Activated naive CD4-positive, alpha-beta T cell treated with Interleukin-2 at 50 U/mL for 16 hours (primary cell): ENCODE measurements around the gene NT5C1B.
"Not testable (repeated sequence)": the region's sequence is repeated elsewhere in the genome, so short reads cannot be mapped to it uniquely, and the experiment has no call there.

Experiments
- DNase-seq: peaks from one replicate; pipeline ENCODE4 v3.0.0-alpha.2; 2020

Gene NT5C1B

DNA sequence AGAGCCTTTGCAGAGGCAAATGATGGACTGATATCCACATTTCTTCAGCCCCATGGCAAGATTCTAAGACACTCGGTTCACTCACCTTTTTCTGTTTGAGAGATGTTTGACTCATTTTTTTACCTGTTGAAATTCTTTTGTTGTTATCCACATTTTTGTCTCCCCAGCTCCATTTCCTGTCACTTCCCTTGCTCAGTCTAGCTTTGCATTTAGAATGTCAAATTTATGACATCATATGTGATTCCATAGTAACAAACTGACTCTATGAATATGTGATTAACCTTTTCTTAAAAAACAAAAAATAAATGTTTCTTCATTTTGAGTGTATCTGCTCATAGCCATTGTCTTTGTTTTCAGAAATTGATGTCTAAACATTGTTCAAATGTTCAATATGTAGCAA, at the start of gene NT5C1B:
TSS of gene NT5C1B (minus strand) at position 216 of the 400 bp plus-strand sequence. CDS start at position 115, 101 bp downstream.
- DNase-seq, result no peak

DNA sequence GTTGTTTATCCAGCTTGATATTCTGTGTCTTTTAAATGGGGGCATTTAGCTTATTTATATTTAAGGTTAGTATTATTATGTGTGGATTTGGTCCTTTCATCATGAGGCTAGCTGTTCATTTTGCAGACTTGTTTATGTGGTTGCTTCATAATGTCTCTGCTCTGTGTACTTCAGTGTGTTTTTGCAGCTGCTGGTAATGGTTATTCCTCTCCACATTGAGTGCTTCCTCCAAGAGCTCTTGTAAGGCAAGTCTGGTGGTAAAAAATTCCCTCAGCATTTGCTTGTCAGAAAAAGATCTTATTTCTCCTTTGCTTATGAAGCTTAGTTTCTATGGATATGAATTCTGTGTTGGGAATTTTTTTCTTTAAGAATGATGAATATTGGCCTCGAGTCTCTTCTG, 47.8 kb upstream of the NT5C1B start:
- DNase-seq, result no peak

DNA sequence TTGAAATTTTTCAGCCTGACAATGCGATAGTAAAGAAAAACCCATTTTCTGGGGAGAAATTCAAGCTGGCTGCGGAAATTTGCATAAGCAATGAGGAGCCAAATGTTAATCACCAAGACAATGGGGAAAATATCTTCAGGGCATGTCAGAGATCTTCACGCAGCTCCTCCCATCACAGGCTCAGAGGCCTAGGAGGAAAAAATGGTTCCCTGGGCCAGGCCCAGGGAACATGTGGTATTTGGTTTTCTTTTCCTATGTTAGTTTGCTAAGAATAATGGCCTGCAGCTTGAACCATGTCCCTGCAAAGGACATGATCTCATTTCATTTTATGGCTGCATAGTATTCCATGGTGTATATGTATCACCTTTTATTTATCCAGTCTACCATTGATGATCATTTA, 43.3 kb upstream of the NT5C1B start:
- DNase-seq, result not testable (repeated sequence)

DNA sequence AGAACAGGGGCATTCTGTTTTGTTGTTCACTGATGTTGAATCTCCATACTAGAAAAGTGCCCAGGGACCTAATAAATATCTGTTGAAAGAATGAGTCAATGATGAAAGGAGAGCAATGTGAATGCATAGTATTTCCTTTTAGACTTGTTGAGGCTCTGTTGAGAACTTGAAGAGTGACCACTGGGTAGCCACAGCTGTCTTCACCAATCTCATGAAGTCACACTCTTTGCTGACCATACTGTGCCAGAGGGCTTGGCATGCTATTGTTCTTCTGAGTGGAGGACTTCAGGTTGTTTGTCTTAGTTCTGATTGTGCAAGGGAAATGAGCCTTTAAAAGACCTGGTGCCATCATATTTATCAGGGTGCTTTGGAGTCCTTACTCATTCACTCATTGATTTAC, 41.6 kb upstream of the NT5C1B start:
- no peak for DNase-seq

DNA sequence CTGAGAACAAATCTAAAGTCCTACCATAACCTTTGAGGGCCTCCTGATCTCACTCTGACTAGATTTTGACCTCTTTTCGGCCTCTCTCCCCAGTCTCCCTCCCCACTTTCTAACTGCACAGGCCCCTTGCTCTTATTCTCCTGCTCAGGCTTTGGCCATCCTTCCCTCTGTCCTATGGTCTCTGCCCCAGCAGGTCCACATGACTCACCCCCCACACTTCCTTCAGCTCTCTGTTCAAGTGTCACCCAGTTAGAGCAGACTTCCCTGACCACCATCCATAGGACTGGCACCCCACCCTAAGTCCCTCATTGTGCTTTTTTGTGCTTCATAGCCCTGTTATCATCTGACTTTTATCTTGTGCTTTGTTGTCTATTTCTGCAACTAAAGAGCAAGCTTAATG, 41.2 kb upstream of the NT5C1B start:
- no peak for DNase-seq

DNA sequence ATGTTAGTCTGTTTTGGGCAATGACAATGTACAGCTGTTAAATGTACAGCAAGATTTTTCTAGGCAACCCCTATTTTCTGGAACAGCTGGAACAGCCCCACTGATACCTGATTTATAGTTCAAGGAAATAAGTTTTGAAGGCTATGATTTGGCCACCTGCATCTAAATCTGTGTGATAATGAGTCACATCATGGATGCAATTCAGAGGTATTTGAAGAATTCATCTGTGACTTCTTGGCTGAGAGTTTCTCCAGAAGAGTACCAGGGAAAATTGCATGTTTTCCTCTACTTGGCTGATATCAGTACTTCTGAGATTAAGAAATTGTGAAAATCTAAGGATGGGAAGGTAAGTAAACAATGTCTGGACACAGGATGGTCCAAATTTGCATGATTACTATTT, 40.7 kb upstream of the NT5C1B start:
- no peak for DNase-seq

DNA sequence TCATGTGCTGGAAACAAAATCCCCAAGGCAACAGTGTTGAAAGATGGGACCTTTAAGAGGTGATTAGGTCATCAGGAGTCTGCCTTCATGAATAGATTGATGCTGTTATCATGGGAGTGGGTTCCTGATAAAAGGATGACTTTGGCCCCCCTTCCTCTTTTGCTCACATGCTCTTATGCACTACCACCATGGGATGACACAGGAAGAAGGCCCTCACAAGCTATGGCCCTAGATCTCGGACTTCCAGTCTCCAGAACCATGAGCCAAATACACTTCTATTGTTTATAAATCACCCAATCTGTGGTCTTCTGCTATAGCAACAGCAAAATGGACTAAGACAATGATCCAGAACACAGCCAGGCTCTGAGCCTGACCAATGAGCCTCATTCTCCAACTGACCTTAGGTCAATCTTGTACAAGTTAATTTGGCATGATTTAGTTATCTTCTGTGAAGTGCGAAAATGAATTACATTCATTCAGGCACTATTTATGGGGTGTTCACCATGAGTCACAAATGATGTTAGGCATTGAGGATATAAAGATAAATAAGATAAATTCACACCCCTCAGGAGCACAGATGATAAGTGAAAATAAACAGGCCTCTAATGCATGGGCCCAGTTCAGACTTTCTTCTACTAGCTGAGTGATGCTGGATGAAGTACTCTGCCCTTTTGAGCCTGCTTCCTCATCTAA, 37.7 kb upstream of the NT5C1B start:
- DNase-seq, result no peak

DNA sequence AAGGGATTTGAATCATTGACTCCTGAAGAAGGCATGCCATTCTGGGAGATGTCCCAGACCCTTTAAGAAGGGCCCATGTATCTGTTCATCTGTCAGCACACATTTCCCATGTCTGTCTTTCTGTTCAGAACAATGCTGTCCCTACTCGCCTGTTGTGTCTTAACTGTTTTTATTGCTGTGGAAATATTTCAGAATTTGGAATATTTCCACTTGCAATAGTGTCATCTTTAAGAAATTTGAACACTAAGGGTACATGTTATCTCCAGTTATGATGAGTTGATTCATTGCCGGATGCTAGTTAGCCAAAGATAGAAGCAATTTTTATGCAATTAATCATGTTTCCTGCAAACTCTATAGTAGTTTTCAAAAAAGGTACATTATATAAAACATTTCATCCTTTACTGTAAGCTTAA, 36.9 kb upstream of the NT5C1B start:
- DNase-seq, result no peak

DNA sequence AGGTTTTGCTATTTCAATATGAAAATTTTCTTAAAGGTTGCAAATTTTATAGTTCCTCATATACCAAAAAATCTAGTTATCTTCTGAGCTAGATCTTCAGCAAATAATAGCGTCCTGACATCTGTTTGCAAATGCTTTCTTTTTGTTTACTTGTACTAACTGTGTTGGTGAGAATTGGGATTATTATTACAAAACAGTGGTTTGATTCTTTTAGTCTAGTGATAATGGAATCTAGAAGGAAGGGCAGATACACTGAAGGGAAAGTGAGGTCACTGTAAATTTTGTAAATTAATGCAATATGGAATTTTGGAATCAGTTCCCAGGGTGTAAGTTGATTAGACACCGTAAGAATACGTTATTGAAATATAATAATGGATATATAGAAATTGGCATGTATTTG, 36.2 kb upstream of the NT5C1B start:
- no peak for DNase-seq

DNA sequence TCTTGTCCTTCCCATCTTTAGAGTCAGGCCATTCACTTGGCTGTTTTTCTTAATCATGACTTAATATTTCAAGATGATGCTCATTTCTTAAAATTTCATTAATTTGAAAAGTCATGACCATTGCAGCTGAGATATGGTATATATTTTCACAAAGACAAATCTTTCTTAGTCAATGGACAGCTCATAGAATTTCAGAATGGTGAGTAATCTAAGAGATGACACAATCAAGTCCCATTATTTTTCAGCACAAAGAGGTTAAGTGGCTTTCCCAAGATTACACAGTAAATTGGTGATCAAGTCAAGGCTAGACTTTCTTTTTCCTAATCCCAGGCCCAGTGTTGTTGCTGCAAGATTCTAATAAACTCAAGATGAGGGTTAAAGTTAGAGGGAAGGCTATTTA, 34.4 kb upstream of the NT5C1B start:
- no peak for DNase-seq

DNA sequence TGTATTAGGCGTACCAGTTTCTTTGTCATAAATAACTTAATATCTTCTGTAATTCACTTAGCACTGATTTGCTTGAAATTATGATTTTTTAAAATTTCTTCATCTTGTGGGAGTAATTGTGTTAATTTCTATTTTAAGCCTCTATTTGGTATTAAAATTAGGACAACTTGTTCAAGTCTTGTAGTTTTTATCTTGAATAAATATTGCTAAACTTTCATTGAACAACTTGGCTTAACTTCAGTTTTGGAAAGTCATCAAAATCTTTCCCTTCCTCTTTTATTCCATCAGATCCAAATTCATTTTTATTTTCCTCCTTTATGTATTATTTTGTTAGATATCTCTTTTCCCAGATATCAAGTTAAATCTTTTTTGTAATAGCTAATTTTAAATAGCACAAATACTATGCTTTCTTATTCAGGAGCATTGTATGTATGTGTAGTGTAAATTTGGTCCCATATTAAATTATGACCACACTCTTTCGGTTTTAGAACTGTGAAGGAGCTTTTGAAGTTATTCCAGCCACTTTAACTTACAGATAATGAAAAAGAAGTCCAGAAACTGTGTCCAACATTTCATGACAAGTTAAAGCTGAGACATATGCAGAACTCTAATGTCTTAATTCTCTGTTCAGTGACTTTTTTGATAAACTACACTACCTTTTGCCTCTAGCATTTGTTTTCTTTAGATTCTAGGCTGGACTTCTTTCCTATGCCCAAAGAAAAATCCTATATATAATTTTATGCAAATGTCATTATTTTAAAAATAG, 31.7 kb upstream of the NT5C1B start:
- no peak for DNase-seq

DNA sequence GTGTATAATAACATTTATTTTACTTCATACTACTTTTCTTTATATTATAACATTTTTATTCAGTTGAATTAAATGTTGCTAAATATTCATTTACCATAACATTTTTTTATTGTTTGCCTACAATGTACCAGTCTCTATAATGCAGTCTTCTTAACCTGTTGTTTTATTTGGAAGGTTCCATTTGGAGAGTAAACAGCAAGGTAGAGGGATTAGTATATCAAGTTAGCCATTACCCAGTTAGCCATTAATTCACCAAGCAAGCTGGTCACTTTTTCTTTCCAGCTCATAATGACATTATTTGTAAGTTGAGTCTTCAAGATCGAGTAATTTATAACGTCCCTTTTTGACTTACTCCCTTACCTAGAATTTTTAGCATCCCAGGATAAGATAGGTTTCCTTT, 29.7 kb upstream of the NT5C1B start:
- no peak for DNase-seq

DNA sequence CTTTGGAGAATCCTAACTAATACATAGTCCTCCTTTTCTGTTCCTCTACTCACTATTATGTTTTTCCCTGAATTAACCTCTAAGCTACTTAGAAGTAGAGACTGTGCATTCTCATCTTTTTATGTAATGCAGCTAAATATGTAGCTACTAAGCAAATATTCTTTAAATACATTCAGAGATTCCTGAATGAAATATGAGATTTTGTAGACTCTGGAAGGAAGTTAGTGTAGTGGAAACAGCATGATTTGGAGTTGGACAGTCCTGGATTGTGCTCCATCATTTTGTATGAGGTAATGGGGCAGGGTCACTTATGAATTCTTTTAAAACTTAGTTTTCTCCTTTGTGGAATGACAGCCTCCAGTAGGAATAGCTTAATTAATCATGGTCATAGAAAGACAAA, 24.7 kb upstream of the NT5C1B start:
- DNase-seq, result no peak

DNA sequence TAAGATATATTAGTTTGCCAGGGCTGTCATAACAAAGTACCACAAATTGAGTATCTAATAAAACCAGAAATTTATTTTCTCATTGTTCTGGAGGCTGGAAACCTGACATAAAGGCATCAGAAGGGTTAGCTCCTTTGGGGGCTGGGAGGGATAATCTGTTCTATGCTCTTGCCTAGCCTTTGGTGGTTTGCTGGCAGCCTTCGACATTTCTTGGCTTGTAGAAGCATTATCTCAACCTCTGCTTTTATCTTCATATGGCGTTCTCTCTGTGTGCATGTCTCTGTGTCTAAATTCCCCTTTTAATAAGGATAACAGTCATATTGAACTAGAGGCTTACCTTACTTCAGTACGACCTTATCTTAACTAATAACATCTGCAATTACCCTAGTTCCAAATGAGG, 22.8 kb upstream of the NT5C1B start:
- DNase-seq, result no peak

DNA sequence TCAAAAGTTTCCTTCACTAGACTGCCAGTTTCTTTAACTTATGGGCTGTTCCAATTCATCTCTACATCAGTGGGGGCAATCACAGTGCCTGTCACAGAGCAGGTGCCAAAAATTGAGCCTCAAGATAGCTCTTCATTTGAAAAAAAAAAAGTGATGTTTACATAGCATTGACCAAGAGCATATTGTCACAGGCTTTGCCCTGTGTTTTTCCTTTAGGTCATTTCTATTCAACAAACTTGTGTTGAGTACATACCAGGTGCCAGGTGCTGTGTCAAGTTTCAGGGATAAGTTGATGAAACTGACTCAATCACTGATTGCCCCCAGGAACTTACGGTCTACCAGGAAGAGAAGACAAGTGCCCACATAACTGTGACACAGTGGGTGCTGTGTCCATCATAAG, 22.2 kb upstream of the NT5C1B start:
- DNase-seq, result no peak

DNA sequence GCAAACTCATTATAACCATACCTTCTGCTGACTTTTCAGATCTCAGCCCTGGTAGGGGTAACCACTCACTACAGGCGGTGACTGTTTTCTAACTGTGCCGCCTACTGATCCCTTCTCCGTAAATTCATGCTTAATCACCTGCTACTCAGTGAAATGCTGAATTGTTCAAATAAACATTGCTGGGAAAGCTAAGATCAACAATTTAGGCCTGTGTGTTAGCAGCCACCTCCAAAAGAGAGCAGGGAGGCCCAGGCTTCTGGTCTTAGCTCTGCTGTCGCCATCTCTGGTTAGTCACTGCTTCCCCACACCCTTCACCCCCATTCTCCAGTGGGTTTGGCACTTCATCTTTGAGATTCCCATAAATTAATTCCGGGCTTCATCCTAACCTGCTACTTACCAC, 21.8 kb upstream of the NT5C1B start:
- DNase-seq, result no peak

DNA sequence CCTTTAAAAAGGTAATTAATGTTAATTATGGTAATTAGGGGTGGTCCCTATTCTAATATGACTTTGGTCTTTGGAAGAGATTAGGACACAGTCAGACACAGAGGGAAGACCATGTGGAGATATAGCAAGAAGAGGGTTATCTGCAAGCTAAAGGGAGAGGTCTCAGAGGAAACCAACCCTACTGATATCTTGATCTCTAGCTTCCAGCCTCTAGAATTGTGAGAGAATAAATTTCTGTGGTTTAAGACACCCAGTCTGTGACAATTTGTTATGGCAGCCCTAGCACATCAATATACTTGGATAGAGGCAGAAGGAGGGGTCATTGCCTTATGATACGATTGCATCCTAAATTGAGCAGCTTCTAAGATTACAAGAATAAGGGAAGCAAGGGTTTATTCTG, 21.3 kb upstream of the NT5C1B start:
- DNase-seq, result no peak

DNA sequence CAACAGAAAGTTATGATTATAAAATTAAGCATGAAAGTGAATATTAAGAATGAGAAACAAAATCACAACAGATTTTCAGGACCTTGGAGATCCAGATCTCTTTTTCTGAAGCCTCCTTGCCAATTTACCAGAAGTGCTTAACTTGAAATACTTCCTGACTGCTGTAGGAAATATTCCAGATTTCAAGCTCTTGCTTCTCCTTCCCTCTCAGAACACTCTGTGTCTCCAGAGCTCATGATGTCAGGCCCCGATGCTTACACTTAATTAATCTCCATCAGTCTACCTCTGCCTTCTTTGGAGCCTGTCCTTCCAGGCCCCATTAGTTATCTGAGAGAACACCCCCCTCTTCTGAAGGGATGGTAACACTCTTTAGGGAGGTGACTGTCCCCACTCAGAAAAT, 20.7 kb upstream of the NT5C1B start:
- DNase-seq, result no peak

DNA sequence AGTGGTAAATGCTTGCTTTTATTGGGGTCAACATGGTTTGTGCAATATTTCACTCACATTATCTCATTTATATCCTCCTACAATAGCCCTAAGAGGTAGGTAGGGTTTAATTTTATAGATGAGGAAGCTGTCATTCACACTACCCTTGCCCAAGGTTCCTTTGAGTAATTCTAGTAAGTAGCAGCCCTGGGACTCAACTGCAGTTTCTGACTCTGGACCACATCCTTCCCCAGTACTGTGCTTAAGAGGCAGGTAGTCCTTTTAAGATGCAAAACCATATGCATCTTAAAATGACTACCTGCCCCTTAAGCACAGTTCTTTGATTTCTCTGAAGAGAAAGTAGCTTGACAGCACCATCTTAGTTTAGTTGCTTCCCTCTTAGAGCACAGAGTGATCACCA, 15.7 kb upstream of the NT5C1B start:
- DNase-seq, result no peak

DNA sequence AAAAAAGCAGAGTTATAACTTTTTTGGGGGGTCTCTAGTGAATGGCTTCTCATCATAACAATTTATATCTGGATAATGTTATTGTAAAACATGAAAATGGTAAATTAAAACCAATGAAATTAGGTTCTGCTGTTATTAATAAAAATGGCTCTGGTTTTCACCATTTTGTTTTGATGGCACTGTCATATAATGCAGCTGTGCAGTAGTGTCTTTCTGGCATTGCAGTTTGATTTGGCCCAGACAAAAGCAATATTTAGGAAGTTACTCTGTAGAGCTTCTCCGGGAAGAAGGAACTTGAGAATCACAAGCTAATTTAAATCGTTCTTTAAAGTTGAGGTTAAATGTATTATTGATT, 15.1 kb upstream of the NT5C1B start:
- no peak for DNase-seq

DNA sequence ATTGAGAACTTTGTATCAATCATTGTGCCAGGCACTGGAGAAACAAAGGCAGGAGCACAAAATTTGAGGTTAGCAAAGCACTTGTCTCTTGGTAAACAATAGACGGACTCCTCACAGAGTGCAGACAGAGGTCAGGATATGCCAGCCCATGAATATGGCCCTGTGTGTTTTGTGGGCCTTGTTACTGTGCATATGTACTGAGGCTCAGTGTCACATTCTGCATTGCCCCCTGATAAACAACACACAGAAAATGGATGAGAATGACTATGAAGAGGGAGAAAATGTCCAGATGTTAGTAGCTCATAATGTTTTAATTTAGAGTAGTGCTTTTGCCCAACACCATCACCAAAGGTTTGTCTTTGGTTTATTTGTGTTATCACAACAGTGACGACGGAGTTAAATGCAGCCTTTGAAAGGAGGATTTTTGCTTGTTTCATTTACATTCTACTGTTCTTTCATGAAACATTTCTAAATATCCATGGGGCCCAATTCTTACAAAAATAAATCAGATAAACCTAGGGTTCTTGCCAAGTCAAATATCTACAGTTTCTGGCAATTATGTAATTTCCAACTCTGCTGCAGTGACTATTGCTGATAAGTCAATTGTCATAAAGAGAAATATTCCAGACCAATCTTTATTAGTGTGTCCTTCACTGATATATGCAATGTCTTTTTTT, 14.6 kb upstream of the NT5C1B start:
- DNase-seq, result no peak

DNA sequence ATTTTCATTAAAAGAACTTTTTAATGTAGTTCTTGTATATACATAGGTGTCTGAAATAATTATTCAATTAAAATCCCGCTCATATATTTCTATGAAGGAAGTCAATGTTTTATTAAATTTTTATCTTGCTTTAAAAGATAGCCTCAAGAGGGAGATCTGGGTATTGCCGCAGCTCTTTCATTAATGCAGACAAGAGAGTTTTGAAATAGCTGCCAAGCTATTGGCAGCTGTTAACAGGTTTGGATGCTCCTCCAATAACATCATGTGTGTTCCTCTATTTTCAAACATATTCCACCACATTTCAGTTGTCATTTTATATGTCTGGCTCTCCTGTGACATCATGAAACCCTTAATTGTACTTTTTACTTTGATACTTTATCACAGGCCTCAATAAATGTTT, 12.9 kb upstream of the NT5C1B start:
- no peak for DNase-seq

DNA sequence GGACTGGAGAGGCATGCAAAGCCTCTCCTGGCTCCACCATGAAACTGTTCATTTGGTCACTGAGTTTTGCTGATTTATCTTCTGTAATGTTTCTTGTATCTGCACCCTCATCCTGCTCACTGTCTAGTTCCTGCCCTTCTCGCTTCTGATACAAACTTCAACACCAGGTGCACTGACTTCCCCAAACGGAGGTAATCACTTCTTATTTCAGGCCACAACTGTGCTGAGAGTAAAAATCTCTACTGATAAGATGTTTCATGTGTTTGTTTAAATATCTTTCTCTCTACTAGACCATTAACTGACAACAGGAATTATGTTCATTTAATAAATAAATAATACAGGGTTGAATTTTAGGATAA, 10.9 kb upstream of the NT5C1B start:
- no peak for DNase-seq

DNA sequence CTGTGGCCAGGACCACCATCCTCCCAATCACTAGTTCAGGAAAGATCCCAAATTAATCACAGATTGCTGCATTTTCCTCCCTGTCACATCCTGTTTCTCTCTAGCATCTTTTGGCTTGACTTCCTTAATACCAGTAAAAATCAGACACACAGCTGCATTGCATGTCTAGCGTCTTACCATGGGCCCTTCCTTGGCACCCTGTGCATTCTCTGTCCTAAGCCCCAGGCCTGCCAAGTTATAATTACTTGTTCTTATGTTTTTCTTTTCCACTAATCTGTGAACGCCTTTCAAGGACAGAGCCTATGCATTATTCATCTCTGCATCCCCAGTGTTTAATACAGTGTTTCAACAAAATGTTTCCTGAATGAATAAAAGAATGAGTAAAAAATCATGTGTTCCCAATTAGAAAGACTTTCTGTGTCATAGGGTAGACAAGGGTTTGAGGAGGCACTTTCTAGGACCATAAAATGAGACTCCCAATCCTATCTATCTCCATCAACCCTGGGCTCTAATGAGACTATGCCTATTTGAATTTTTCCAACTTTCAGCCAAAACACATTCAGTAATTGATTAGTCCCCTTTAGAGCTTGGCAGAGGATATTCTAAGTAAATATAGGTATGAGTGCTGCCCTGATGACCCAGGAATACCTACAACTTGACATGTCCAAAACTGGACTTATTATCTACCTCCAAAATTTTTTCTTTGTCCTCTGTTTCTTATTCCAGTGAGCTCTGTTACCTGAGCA, 10.3 kb upstream of the NT5C1B start:
- DNase-seq, result no peak
